T-cell (primary cell): ENCODE data around the gene AP1B1. TPM values are rescaled to one million over a fixed set of nuclear protein-coding genes. Genes with fewer than 3 reads are reported as not detected.
"Not testable (repeated sequence)": the region's sequence is repeated elsewhere in the genome, so short reads cannot be mapped to it uniquely, and the experiment has no call there.

Experiments
- ATAC-seq, 4 experiments: fragments of 200-7000 bp in 3 of 4; fragments of 150-1000 bp in 1 of 4; cut with Tn5 transposase; replicated peaks in 1 of 4; 1 replicate in 3 of 4; 2 replicates in 1 of 4; pipeline ENCODE4 v1.10.0; 2021; ENCODE audit warnings: moderate library complexity in 3 of 4, mild to moderate bottlenecking in 2 of 4, moderate number of reproducible peaks in 1 of 4
- CTCF ChIA-PET, 2 donors: fragments of 300-600 bp; sonication (Branson Sonifier 250); formaldehyde crosslinking; loops; one replicate each; lab custom pipeline; 2022; ENCODE audit warnings: antibody characterized with exemption in 2 of 2; lab: Charles Lee
- POLR2A ChIA-PET, 2 donors: fragments of 300-600 bp; sonication (Branson Sonifier 250); formaldehyde crosslinking; loops; one replicate each; lab custom pipeline; 2022; ENCODE audit warnings: antibody characterized with exemption in 2 of 2; lab: Charles Lee
- DNase-seq, 35 experiments: peaks; one replicate each; pipeline versions ENCODE4 v3.0.0 to v3.0.0-alpha.2; 2013 to 2023
- H3K27ac ChIP-seq: one replicate; pipeline ENCODE4 v1.5.1; 2013; ENCODE audit warnings: low read length
- H3K27me3 ChIP-seq, 2 experiments: replicated peaks in 1 of 2; 1 replicate in 1 of 2; 2 replicates in 1 of 2; pipeline versions ENCODE4 v1.6.1 to v1.7.0; 2013; ENCODE audit warnings: low read length in 1 of 2, mixed read lengths in 1 of 2; ENCODE audit not compliant: control insufficient read depth in 2 of 2, insufficient read depth in 2 of 2; ENCODE audit errors: extremely low read depth in 1 of 2
- H3K36me3 ChIP-seq, 2 donors: 1 replicate in 1 of 2; 2 replicates in 1 of 2; pipeline versions ENCODE4 v1.6.1 to v1.7.0; 2013; ENCODE audit warnings: low read length in 1 of 2; ENCODE audit not compliant: control insufficient read depth in 2 of 2, insufficient read depth in 1 of 2; ENCODE audit errors: extremely low read depth in 1 of 2
- H3K4me1 ChIP-seq, 2 experiments: 1 replicate in 1 of 2; 2 replicates in 1 of 2; pipeline versions ENCODE4 v1.6.1 to v1.7.0; 2013; ENCODE audit warnings: low read length in 2 of 2, mixed read lengths in 1 of 2; ENCODE audit not compliant: insufficient read depth in 2 of 2, control insufficient read depth in 1 of 2; ENCODE audit errors: extremely low read depth in 1 of 2
- H3K4me3 ChIP-seq, 2 donors: 1 replicate in 1 of 2; 2 replicates in 1 of 2; pipeline versions ENCODE4 v1.5.1 to v1.7.0; 2013; ENCODE audit warnings: mild to moderate bottlenecking in 2 of 2, low read length in 1 of 2, moderate library complexity in 1 of 2; ENCODE audit not compliant: control insufficient read depth in 1 of 2; ENCODE audit errors: extremely low read depth in 1 of 2
- H3K9me3 ChIP-seq: 2 replicates; pipeline ENCODE4 v1.7.0; 2013
- H3K27ac Mint-ChIP-seq, 2 donors: one replicate each; pipeline ENCODE4 v1.8.0; 2020 to 2021; ENCODE audit warnings: mild to moderate bottlenecking in 2 of 2, mixed read lengths in 2 of 2
- H3K27me3 Mint-ChIP-seq, 2 donors: one replicate each; pipeline ENCODE4 v1.8.0; 2021 to 2022; ENCODE audit warnings: mixed read lengths in 2 of 2
- H3K36me3 Mint-ChIP-seq: one replicate; pipeline ENCODE4 v1.8.0; 2021; ENCODE audit warnings: mixed read lengths
- H3K4me1 Mint-ChIP-seq, 3 donors: one replicate each; pipeline ENCODE4 v1.8.0; 2020 to 2022; ENCODE audit warnings: mixed read lengths in 3 of 3, mild to moderate bottlenecking in 1 of 3
- H3K4me3 Mint-ChIP-seq, 3 donors: one replicate each; pipeline ENCODE4 v1.8.0; 2020 to 2022; ENCODE audit warnings: mild to moderate bottlenecking in 3 of 3, mixed read lengths in 3 of 3, moderate library complexity in 3 of 3
- H3K9me3 Mint-ChIP-seq, 3 donors: one replicate each; pipeline ENCODE4 v1.8.0; 2020 to 2022; ENCODE audit warnings: mixed read lengths in 3 of 3
- WGBS: methylation state at CpG from one replicate; pipeline ENCODE4 v1.1.5; 2013; ENCODE audit warnings: missing lambda C conversion rate; ENCODE audit not compliant: insufficient coverage; 5-methylcytosine and 5-hydroxymethylcytosine counted together
- total RNA-seq, 35 experiments: library from RNA in 6 of 35; stranded (reverse) in 6 of 35; fragments of 120-200 nt in 1 of 35; gene quantifications; one replicate each; pipeline versions ENCODE4 v1.2.1 to v1.2.4 and lab custom pipeline; 2013 to 2026

The AP1B1 gene
- total RNA-seq, 5 donors from 2014 or later (not counting 1 experiment from before 2014, with no cell fraction given), result 41.1 to 49.5 (median 47.1) TPM

- Mint-ChIP-seq H3K27me3 (no peaks in the 10 kb centered on the region), H3K4me1 (peaks cover 40 to 48% (median 46%) of the 10 kb centered on the region in 3 donors), H3K9me3 (no peaks in the 10 kb centered on the region), H3K4me3 (no peak overlapping the region), H3K27ac (no peak overlapping the region), H3K36me3 (peaks cover 36% of the 10 kb centered on the region)
- 96% methylated on average over 3 of the region's 7 CpGs for WGBS
- DNase-seq (no peak), ATAC-seq (no peak)
- Histone ChIP-seq H3K9me3 (no peaks in the 10 kb centered on the region), H3K27me3 (no peaks in the 10 kb centered on the region), H3K36me3 (peaks cover 0 to 24% of the 10 kb centered on the region in 2 donors), H3K4me3 (no peak overlapping the region), H3K4me1 (no peaks in the 10 kb centered on the region), H3K27ac (no peak overlapping the region)
- ChIA-PET CTCF (no interaction called here), POLR2A (no interaction called here)
Observed at GRCh38 chr22:29377979-29378378, 10.4 kb downstream of the AP1B1 start.

DNA sequence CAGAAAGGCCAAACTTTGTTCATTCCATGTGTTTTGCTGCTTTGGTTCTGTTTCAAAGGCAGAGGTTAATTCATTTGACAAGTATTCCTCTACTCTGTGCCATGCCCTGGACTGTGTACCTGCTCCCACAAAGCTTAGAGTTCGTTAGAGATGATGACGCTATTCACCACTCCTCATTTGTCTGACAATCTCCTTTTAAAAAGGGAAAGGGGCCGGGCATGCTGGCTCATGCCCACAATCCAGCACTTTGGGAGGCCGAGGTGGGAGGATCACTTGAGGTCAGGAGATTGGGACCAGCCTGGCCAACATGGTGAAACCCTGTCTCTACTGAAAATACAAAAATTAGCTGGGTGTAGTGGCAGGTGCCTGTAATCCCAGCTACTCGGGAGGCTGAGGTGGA is 11.7 kb downstream of the AP1B1 start:
- H3K4me3 Mint-ChIP-seq, H3K9me3 Mint-ChIP-seq, H3K9me3 ChIP-seq, H3K27me3 Mint-ChIP-seq, H3K4me1 ChIP-seq, POLR2A ChIA-PET, H3K27me3 ChIP-seq, CTCF ChIA-PET, ATAC-seq, DNase-seq, H3K4me3 ChIP-seq, H3K27ac ChIP-seq, H3K27ac Mint-ChIP-seq: not testable (repeated sequence)
- Mint-ChIP-seq H3K36me3 (peaks cover 34% of the 10 kb centered on the region), H3K4me1 (peaks cover 29 to 36% (median 35%) of the 10 kb centered on the region in 3 donors)
- H3K36me3 ChIP-seq, result peaks cover 0 to 24% of the 10 kb centered on the region in 2 donors
- 100% methylated on average over 1 of the region's 5 CpGs for WGBS

DNA sequence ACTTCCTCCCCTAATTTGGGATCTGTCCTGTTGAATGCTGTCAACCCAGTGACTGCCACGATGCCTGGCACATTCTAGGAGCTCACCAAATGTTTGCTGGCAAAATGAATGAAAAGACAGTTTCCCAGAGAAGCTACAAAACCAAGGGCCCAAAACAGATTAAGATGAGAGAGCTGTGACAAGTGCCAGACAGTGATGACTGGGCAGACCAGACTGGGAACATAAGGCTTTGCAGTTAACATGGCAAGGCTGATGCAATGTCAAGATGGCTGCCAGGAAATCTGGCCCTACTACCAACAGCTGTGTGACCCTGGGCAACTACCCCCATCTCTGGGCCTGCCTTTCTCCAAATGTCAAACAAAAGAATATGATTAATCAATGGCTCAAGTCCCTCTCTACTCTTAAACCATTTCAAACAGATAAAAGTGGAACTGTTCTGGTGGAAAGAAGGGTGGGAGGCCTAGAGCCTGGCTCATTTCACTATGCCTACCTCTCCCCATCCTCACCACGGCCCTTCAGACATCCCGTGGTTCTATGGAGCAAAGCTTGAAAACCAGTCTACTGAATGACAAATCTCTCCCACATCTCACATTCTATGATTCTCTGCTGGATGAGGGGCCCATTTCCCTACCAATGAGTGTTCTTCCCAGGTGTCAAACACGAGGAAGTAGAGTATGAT is 12.8 kb downstream of the AP1B1 start:
- Mint-ChIP-seq H3K27me3 (no peaks in the 10 kb centered on the region), H3K4me3 (no peak overlapping the region), H3K4me1 (peaks cover 24 to 34% (median 29%) of the 10 kb centered on the region in 3 donors), H3K36me3 (peaks cover 33% of the 10 kb centered on the region), H3K27ac (no peak overlapping the region), H3K9me3 (no peaks in the 10 kb centered on the region)
- no peak overlapping the region for H3K27ac ChIP-seq
- H3K27me3 ChIP-seq, result no peaks in the 10 kb centered on the region
- ChIA-PET CTCF (no interaction called here), POLR2A (no interaction called here)
- ATAC-seq (no peak), DNase-seq (no peak)
- peaks cover 0 to 32% of the 10 kb centered on the region in 2 donors for H3K36me3 ChIP-seq
- H3K4me1 ChIP-seq, result peaks cover 0 to 2% of the 10 kb centered on the region in 2 experiments
- H3K9me3 ChIP-seq, result no peaks in the 10 kb centered on the region
- WGBS, result 80% methylated on average over 1 of the region's 4 CpGs
- no peak overlapping the region for H3K4me3 ChIP-seq

GRCh38 chr22:29374806-29375205 is 13.6 kb downstream of the AP1B1 start:
- 100% methylated on average over 4 of the region's 7 CpGs for WGBS
- POLR2A ChIA-PET, result not testable (repeated sequence)

GRCh38 chr22:29374401-29374800 is 14.0 kb downstream of the AP1B1 start:
- H3K4me3 Mint-ChIP-seq, result no peak overlapping the region
- POLR2A ChIA-PET, result interaction anchor here in 1 of 2 donors (0.7 kb wide), 1 partner anchor 15 kb away, joined by 6 read pairs; no protein-coding TSS in a partner anchor
- H3K9me3 Mint-ChIP-seq, result no peaks in the 10 kb centered on the region
- no peaks in the 10 kb centered on the region for H3K27me3 Mint-ChIP-seq
- H3K4me3 ChIP-seq, result no peak overlapping the region
- peaks cover 26% of the 10 kb centered on the region for H3K36me3 Mint-ChIP-seq
- no peak overlapping the region for H3K27ac Mint-ChIP-seq
- peaks cover 0 to 35% of the 10 kb centered on the region in 2 donors for H3K36me3 ChIP-seq
- H3K27me3 ChIP-seq, result no peaks in the 10 kb centered on the region
- H3K27ac ChIP-seq, result no peak overlapping the region
- DNase-seq, result no peak
- WGBS, result 91% methylated on average over 4 of the region's 6 CpGs
- no peak for ATAC-seq
- peaks cover 12 to 30% (median 27%) of the 10 kb centered on the region in 3 donors for H3K4me1 Mint-ChIP-seq
- H3K9me3 ChIP-seq, result no peaks in the 10 kb centered on the region
- CTCF ChIA-PET, result no interaction called here
- peaks cover 0 to 4% of the 10 kb centered on the region in 2 experiments for H3K4me1 ChIP-seq

More at GRCh38 chr22:29374806-29375205, 13.6 kb downstream of the AP1B1 start:
- Mint-ChIP-seq H3K36me3 (peaks cover 29% of the 10 kb centered on the region), H3K4me1 (peaks cover 16 to 30% (median 28%) of the 10 kb centered on the region in 3 donors)
- H3K9me3 ChIP-seq, H3K27me3 Mint-ChIP-seq, CTCF ChIA-PET, H3K9me3 Mint-ChIP-seq, H3K27ac Mint-ChIP-seq, H3K4me3 ChIP-seq, H3K4me1 ChIP-seq, H3K4me3 Mint-ChIP-seq, DNase-seq, H3K27me3 ChIP-seq, H3K27ac ChIP-seq, ATAC-seq: not testable (repeated sequence)
- H3K36me3 ChIP-seq, result peaks cover 0 to 35% of the 10 kb centered on the region in 2 donors

GRCh38 chr22:29370537-29370936 is 17.8 kb downstream of the AP1B1 start:
- POLR2A ChIA-PET, result interaction anchor here in 1 of 2 donors (0.6 kb wide), 1 partner anchor 500 kb away, joined by 3 read pairs; no protein-coding TSS in a partner anchor
- Mint-ChIP-seq H3K4me3 (no peak overlapping the region), H3K27ac (no peak overlapping the region), H3K36me3 (peaks cover 25% of the 10 kb centered on the region), H3K9me3 (no peaks in the 10 kb centered on the region), H3K27me3 (no peaks in the 10 kb centered on the region), H3K4me1 (peaks cover 18 to 32% (median 26%) of the 10 kb centered on the region in 3 donors)
- WGBS, result 90% methylated on average over 2 of the region's 7 CpGs
- Histone ChIP-seq H3K4me1 (peaks cover 4 to 5% of the 10 kb centered on the region in 2 experiments), H3K36me3 (peaks cover 0 to 27% of the 10 kb centered on the region in 2 donors), H3K27ac (no peak overlapping the region), H3K4me3 (no peak overlapping the region), H3K27me3 (no peaks in the 10 kb centered on the region), H3K9me3 (no peaks in the 10 kb centered on the region)
- CTCF ChIA-PET, result no interaction called here
- DNase-seq, result no peak
- ATAC-seq, result no peak
